ENCODE measurements around the gene ARAP1. TPM values are rescaled to one million over a fixed set of nuclear protein-coding genes. Genes with fewer than 3 reads are reported as not detected.

The ARAP1 gene
- total and polyA plus RNA-seq, 2 of the 8 experiments (the other 6 are each of a cell fraction or from before 2014, with no cell fraction given) = 25.7 to 61.6 TPM

GRCh38 chr11:72750086-72750485, 2.1 kb downstream of the ARAP1 start (continued):
- no peak for TF ChIP-seq KDM1A (IDR thresholded peaks at IDR 0.05; ENCODE audit: borderline replicate concordance, low read length)
- no peak for TF ChIP-seq KDM5A (IDR thresholded peaks at IDR 0.05; ENCODE audit: low read length)
- no peak for TF ChIP-seq JUN (IDR thresholded peaks at IDR 0.05; ENCODE audit: low read depth, low read length)
- no peak for TF ChIP-seq TAF1 (IDR thresholded peaks at IDR 0.05; ENCODE audit: low read depth, low read length)
- no peak for TF ChIP-seq TCF12 (IDR thresholded peaks at IDR 0.05; ENCODE audit: low read depth, low read length)

All from H1 (cell line).